Fibroblast of skin of back (primary cell): Measurements from ENCODE around the gene PRDM2.

Experiments used
- DNase-seq: peaks from one replicate; pipeline ENCODE4 v3.0.0-alpha.2; 2013

The PRDM2 gene

DNA sequence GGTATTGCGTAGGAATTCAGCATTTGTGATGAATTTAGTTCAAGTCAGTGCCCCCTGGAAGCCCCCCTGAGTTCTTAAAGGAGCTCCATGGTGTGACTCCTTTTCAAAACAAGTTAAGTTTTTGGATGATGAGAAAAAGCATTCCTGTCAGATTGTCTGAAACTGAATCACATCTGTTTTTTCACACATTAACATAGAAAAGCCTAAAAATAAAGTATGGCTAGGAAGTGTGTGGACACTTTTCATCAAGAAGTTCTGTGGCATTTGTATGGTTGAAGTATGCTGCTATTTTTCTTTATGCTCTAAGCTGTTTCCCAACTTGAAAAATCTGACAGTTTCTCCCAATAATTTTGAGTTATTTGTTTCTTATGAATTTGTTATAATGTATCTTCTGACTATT is 33.7 kb downstream of the PRDM2 start:
- DNase-seq = peak; percentile 84

DNA sequence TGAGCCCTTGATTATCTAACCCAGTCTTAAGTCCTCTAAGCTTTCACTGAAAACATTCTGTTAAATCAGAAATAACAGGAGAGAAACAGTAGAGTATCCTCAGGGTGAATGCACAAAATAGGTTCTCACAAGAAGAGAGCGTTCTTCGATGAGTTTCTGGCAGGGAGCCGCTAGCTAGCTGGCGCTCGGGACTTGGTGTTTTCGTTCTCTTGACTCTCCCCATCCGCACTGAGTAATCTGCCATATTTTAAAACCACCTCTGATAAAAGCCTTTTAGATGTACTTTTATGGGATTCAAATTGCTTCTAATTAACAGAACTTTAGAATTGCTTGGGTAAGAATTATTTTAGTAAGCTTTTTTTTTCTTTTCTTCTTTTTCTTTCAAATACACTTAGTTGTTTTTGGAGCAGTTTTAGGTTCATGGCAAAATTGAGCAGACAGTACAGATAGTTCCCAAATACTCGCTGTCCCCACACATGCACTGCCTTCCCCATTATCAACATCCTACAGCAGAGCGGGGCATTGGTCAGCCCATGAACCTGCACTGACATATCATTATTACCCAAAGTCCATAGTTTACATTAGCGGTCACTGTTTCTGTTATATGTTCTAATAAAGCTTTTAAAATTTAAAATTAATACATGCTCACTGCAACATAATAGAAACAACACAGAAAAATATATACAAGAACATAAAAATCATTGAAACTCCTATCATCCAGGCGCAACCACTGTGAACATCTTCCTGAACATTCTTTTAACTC is 35.4 kb downstream of the PRDM2 start:
- no peak for DNase-seq

DNA sequence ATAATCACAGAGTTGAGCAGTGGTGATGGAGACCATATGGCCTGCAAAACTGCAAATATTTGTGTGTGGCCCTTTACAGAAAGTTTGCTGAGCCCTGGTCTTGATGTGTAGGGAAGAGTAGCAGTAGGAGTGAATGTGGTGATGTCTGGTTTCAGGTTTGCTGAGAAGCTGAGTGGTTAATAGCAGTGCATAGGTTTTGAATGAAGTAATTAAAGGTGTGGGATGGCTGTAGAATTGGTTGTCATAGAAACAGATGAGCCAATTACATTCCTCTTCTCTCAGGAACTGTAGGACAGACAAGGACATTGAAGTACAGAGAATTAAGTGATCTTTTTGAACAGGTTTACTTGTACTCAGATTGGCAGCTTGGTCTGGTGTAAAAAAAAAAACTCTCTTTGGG is 37.4 kb downstream of the PRDM2 start:
- DNase-seq = no peak

DNA sequence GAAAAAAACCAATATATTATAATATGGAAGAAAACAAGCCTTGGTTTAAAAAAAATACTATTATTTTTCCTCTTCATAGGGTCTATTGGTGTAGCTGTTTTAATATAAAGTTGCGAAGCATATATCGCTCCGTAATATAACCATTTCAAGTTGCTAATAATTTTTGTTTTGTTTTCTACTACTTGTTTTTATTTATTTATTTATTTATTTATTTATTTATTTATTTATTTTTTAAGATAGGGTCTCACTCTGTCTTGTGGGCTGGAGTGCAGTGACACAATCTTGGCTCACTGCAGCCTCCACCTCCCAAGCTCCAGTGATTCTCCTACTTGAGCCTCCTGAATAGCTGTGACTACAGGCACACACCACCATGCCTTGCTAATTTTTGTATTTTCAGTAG is 46.4 kb downstream of the PRDM2 start:
- DNase-seq = no peak

DNA sequence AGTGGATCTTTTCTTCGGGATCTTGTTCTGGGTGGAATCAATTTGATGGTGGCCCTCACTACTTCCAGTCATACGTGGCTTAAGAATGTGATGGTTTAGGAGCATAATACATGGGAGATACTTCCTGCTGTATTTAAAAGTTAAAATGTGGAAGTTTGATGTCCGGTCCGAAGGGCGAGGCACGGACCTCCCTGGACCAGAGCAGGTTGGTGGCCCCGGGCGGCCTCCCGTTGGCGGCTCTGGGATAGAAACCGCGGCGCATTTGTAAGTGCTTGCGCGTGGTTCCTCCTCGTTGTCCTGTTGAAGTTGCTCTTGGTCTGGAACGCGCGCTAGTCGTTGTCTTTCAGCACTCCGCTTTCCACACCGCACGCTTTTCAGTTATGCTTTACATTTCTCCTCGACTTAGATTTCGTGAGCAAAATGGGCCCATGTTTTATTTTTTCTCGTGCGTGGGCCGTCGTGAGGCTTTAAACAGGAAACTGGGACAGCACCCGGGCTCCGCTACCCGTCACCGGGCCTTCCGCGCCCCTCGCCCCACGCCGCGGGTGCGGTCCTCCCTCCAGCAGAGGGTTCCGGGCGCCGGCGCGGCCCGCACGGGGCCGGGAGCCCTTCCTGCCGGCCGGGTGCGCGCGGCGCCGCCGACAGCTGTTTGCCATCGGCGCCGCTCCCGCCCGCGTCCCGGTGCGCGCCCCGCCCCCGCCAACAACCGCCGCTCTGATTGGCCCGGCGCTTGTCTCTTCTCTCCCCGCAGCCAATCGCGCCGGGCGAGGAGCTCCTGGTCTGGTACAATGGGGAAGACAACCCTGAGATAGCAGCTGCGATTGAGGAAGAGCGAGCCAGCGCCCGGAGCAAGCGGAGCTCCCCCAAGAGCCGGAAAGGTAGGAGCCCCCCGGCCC is 48.9 kb downstream of the PRDM2 start:
- peak; percentile 97 for DNase-seq

DNA sequence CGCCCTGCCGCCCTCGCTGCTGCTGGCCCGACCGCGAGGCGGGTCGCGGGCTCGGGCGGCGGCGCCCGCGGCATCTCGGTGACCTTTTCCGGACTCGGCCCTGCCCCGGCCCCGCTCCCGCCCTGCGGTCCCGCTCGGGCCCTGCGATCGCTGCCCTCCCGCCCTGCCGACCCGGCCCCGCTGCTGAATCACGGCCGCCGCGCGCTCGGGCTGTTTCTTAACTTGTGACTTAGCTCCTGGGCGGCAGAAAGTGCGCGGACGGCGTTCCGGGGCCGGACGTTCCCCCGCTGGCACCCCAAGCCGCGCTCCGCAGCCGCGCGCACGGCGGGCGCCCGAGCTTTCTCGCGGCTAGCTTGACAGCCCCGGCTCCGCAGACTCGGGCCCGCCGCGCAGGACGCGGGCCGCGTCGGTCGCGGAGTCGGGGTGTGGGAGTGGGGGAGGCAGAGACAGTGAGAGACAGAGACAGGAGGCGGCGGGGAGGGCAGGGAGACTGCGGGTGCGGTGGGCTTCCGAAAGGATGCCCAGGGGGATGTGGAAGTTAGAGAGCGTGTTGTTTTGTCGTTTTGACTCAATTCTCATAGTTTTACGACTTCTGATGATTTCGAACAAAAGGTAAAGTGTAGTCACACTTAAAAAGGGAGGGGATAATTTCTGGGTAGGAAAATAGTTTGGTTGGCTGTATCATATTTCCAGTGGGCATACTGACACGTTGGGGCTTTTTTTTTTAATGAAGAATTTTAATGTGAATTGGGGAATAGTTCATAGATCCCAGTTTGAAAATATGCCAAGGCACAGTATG is 49.8 kb downstream of the PRDM2 start:
- DNase-seq = peak; percentile 56

DNA sequence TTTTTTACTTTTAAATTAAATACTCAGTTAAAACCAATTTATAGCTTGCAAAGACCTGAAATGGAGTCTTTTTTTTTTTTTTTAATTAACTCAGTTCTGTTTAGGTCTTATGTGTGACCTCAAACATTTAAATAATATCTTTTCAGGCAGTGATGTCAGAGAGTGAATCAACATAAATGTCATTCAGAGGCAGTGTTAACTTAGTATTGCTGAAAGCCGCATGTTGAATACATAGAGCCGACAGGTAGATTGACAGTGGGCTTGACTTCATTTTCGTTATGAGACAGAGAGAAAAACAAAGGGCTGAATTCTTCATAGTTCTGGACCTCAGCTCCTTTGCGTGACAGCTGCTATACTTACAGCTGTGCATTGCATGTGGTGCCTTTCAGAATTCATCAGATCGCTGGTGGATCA is 51.5 kb downstream of the PRDM2 start:
- no peak for DNase-seq

DNA sequence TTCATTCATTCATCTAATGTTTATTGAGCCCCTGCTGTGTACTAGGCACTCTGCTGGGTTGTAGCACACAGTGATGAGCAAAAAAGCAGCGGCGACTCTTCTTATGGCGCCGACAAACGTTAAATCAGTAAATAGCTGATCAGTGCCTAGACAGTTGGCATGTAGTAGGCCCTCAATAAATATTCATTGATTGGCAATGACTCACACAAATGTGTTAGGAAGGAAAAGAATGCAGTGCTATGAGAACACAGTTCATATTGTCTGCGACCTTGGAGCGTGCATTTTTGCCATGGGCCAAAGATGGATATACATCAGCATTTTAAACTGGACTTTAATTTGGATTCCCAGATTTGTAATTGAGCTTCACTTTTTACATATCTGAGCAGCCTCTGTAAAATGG is 52.0 kb downstream of the PRDM2 start:
- DNase-seq = no peak

DNA sequence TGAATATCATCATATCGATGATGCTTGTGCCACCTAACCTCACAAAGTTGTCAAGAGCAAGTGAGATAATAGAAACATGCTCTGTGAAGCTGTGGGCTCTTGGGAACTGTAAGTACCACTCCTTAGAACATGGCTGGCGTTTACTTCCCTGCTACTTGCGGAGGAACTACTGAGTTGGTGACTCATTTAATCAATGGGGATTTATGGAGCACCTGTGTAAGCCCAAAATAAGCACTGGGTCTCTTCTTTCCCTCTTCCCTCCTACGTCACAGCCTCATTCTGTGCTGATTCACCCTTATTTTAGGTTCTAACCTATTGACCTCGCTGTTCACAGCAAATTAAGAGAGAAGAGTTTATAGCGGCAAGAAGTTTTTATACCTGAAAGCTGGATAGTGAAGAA is 52.9 kb downstream of the PRDM2 start:
- no peak for DNase-seq

DNA sequence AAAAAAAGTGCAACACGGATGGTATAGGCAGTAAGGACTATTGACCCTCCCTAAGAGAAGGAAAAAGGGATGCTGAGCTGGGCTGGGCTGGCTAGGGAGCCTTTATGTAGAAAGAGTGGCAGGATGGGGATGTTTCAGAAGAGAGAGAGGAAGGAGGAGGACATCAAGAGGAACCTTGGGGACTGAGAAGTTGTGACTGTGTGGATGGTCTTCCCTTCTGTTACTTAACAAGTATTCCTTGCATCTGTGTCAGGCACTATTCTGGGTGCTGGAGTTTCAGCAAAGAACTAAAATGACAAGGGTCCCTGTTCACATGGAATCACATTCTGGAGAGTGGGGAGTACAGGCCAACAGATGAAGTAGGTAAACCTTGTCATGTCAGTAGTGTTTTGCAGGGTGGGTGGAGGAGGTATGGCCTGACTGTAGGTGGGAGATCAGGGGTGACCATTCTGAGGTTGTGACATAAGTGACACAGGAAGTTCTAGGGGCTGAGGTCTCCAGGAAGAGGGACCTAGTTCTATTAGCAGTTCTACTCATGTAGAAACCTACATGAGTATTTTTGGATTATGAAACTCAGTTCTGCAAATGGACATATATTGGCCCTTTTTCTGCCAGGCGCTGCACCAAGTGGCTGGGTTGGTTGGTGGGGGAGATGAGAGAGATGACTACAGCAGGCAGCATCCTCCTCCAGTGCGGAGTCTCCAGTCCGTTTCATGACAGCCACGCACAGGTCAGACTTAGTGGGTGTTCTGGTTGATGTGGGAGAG is 53.8 kb downstream of the PRDM2 start:
- no peak for DNase-seq

DNA sequence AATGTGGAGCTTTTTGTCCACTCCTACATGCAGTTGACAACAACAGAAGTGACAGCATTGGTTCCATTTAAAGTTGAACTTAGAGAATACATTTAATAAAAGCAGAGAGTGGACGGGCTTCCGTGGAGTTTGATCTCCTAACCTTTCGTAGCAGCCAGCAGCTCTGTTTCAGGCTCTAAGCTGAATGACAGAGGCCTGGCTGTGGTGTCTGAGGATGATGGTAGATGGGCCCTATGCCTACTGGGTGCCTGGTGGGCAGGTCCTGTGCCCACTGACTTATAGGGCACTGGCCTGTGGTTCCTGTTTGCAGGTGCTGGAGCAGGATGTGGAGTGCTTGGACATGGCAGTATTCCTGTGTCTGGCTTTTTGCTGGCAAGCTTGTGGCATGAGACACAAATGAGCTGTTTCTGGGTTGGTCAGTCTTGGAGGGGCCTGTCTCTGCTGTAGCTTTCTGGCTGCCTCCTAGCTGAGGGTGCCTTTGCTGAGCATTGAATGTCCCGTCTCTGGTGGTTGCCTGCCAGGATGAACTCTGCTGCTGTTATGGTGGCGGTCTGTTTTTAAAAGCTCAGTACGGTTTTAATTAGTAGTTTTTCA is 54.6 kb downstream of the PRDM2 start:
- peak; percentile 44 for DNase-seq

DNA sequence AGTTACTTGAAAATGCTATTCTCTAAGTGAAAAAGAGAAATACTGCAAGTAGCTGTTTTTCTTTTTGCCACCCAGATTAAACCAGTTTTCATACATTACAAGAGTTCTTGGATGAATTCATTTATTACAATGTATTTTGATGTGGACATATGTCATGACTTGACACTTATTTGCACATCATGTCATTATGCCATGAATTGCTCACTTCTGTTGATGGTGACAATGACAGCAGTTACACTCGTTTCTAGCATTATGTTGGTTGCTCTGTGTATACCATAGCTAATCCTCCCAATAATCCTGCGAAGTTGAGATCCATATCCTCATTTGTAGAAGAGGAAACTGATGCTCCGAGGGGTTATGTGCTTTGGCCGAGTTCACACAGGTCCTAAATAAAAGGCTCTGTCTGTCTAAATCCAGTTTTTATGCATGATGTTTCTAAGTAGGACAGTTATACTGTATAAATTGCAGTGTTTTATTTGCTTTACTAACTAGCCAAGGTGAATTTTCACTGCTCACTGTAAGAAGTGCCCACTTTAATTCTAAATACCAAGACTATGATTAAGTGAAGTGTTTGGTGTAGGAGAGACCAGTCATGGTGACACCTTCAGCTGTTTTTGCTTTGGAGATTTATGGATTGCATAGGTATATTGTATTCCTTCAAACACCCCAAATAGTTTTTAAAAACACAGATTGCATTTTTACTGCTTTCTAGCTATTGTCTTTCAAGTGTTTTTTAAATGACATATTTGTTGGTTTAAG is 56.7 kb downstream of the PRDM2 start:
- DNase-seq = no peak

DNA sequence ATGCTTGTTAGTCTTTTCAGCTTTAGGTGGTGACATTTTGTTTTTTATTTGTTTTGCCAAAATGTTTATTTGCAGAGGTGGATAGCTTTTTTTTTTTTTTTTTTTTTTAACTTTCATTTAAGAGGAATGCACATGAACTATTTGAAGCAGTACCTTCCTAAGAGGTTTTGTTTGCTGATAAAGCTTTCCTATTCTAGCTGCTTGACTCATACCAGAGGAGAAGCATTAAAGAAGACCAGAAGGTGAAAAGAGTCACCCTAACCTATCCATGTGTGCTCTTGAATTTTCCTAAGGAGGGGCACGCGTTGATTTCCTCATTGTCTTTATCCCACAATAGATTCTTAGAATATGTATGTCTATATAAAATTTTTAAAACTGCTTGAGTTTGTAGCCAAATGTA is 57.7 kb downstream of the PRDM2 start:
- no peak for DNase-seq

DNA sequence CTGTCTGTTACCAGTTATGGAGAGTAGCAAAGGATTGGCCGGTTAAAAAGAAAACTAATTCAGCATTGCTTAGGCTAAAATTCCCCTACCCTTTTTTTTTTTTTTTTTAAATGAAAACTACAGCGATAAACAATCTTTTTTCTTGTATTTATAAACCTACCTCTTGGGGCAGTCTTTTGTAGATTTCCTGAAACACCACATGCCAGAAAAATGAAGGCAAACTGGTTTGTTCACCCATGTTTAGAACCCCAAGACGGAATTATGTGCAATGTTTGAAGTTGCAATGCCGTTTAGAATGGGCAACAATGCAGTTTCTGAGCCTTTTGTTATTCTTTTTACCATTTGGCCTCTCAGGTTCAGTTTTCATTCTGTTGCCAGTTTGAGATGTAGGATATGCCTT is 59.1 kb downstream of the PRDM2 start:
- no peak for DNase-seq

DNA sequence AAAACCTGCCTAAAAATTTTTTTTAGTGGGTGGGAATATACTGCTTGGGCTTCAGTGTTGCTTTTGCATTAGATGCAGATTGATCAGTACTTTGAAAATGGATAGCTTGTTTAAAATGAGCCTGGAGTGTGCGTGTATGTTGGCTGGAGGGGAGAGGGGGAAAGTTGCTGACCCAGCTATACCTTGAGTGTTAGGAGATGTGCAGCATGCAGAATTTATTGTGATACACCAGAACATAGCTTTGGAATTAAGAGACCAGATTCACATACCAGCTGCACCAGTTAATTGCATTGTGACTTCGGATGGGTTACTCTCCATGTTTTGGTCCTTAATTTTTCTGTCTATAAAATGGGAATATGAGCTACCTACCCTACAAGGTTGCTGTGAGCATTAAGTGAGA is 60.4 kb downstream of the PRDM2 start:
- DNase-seq = no peak

DNA sequence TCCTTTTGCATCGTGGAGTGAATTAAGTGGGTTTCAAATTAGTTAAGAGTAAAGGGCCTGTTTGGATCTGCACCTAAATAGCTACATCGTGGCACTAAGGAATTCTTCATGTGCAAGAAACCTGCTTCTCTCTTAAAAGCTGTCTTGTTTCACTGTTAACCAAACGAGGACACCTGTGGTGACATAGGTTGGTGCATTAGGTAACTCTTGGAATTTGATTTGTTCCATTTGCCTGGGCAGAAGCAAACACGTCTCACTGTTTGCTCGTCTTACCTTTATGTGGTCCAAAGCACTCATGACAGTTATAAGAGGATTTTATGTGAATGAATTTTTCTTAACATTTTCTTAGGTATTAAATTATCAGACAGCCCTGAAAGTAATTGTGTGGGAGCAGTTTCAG is 60.9 kb downstream of the PRDM2 start:
- no peak for DNase-seq

DNA sequence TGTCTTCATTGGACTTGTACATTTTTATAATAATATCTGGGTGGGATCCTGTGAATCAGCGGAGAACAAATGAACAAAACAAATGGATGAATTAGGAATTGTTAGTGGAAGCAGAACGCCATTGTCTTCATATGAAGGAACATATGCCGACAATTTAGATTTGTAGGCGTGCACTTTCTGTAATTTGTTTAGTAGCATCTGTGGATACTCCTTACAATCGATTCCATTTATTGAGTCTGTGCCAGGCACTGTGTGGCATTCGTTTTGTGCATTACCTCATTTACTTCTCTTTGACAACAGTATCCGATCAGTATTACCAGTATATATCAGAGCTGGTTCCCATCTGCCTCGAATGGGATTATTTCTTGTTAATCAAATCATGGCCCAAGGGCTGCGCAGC is 61.9 kb downstream of the PRDM2 start:
- DNase-seq = no peak

DNA sequence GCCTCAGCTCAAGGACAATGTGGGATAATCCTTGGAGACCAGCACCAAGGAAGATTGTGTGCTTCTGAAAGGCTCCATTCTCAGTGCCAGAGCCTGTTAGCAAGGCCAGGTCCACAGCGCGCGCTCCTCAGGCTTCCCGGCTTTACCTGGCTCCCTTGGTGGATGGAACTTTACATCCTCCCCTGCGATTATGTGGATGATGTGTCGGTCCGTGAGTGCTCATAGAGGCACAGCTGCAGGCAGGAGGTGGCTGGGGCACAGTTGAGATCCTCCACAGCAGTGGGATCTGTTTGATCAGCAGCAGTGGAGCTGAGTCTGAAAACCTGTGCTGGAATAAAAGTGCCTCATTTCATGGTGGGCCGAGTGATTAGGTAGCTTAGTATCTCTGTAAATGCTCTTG is 62.7 kb downstream of the PRDM2 start:
- no peak for DNase-seq

DNA sequence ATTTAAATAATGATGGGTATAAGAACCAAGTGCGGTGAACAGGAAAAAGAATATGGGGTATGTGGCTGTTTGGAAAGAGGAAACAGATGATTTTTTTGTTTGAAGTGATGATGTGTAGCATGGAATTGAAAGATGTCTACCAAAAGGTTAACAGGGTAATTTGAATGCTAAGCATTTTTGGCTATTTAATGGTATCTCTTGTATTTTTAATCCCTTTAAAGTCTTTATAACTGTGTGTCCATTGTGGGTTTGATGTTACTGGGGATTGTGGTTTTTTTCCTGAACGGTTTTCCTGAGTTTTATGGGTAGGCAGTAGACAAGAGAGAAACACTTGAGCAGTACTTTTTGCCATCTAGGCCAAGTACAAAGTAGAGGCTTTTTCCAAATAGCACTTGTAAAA is 63.2 kb downstream of the PRDM2 start:
- no peak for DNase-seq

DNA sequence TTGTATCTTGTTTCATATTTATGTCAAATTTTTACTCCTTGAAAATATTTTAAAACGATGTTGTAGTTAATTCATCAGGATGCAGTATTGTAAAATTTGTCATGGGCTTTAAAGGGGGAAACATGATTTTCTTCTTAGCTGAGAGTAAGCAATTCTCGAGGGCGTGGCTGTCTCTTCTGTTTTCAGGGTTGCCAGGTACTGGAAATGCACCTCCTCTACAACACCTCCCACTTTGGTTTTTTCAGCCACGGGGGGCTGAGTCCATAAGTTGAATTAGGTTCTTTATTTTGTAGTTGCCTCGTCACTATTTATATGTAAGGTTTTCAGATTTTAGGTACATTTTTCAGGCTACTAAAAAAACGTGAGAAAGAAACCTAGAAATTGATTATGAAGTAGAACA is 64.0 kb downstream of the PRDM2 start:
- DNase-seq = no peak
